Stimulated activated naive CD4-positive, alpha-beta T cell (primary cell): ENCODE results near the gene PHACTR3.
"Not testable (repeated sequence)": the region's sequence is repeated elsewhere in the genome, so short reads cannot be mapped to it uniquely, and the experiment has no call there.

ENCODE experiments used
- DNase-seq, 6 experiments: peaks; one replicate each; lab custom pipeline; 2025; lab: John Stamatoyannopoulos, UW

PHACTR3 gene

GRCh38 chr20:59603781-59604541, at the start of gene PHACTR3:
PHACTR3 (plus strand) TSS chr20:59604540; CDS start chr20:59605015, 475 bp downstream.
- DNase-seq: no peak

DNA sequence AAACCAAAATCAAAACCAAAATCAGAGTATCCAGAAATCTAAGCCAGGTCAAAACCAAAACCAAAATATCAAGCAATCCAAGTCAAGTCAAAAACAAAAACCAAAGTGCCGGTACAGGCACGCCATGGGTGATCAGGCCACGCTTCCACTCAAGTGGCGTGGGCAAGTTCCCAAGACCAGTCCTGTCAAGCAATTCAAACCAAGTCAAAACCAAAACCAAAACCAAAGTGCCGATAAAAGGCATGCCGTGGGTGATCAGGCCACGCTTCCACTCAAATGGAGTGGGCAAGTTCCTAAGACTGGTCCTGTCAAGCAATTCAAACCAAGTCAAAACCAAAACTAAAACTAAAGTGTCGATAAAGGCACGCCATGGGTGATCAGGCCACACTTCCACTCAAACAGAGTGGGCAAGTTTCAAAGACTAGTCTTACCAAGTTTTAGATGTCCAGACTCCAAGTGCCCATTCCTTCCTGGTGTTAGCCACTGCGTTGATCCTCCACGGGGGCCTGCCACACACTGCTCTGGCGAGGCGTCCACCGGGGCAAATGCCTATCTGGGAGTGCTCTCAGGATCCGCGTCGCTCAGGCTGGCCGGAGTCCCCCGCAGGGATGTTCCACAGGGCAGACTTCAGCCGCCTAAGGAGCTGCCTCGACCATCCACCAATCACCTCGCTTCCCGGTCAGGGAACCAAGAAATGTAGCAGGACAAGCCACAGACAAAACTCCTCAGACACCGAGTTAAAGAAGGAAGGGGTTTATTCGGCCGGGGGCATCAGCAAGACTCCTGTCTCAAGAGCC, 46.4 kb upstream of the PHACTR3 start:
- DNase-seq: not testable (repeated sequence)

DNA sequence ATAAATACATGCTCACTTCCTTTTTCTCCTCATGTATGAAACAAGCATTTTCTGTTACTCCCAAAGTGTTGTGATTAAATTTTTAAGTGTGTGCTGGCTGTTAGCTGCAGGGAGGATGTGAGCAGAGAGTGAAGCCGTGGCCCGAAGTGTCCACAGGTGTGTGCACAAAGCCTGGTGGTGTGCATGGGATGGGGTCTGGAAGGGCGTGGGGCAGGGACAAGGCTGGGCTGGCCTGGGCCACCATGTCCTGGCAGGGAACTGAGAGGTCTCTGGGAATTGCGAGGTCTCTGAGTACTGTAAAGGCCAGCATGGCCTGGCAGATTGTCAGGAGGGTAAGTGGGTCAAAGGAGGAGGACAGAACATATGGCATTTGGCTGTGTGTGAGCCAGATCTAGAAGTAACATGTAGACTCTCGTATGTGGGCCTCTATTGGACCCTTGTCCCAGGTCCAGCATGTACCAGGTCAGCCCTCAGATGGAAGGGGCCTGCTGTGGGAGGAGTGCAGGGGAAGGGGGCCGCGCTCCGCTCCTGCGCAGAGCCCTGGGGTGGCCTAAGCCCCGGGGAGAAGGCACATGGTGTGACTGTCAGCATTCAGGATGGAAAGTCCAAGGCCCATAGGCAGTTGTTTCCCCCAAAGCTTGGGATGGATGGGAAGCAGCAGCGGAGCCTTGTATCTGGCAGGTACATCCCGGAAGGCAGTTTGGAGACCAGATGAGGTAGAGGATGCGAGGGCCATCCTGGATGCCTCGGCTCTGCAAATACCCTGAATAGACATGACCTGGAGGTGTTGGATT, 45.1 kb upstream of the PHACTR3 start:
- no peak for DNase-seq

- no peak for DNase-seq
Observed at GRCh38 chr20:59559863-59560262, 44.5 kb upstream of the PHACTR3 start.

- no peak for DNase-seq
Observed at GRCh38 chr20:59560588-59561227, 43.6 kb upstream of the PHACTR3 start.

DNA sequence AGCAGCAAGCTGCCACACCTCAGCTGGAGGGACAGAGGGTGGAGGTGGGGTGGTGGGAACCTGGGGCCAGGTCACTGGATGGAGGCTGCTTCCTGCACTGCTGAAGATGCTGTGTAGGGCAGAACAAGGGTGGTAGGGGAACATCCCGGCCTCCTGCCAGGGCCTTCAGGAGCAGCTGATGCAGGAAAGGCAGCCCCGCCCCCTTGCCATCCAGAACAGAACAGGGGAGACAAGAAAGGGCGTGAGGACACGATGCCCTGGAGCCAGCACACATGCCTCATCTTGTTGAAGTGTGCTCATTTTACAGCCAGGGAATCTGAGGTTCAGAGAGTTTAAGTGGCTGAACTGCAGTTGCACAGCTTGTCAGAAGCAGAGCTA, 43.1 kb upstream of the PHACTR3 start:
- no peak for DNase-seq

GRCh38 chr20:59561614-59562277, 42.6 kb upstream of the PHACTR3 start:
- no peak for DNase-seq

GRCh38 chr20:59564171-59564570, 40.2 kb upstream of the PHACTR3 start:
- DNase-seq: no peak

GRCh38 chr20:59564943-59565342, 39.4 kb upstream of the PHACTR3 start:
- DNase-seq: no peak

GRCh38 chr20:59565768-59566461, 38.4 kb upstream of the PHACTR3 start:
- no peak for DNase-seq

GRCh38 chr20:59566631-59567524, 37.5 kb upstream of the PHACTR3 start:
- no peak for DNase-seq

- DNase-seq: no peak
Observed at GRCh38 chr20:59567585-59568508, 36.5 kb upstream of the PHACTR3 start.

DNA sequence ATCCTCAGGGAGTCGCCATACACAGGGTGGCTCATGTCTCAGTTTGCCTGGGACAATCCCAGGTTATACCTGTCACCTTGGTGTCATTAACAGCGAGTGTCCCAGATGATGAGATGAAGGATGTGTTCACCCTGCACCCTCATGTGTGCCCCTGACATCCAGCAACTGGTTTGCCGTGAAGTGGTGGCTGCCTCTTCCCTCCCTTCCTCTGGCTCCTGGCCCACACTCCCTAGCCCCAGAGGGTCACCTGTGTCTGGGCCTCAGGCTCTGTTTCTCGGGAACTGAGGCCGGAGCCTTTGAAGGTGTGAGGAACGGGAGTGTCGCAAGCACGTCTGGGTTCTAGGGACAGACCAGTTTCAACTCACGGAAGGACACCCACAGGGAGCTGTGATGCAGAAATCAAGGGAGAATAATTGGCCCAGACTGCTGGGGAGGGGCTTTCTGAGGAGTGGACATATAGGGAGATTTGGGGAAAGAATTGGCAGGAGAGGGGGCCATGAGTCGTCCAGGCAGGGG, 35.8 kb upstream of the PHACTR3 start:
- no peak for DNase-seq

DNA sequence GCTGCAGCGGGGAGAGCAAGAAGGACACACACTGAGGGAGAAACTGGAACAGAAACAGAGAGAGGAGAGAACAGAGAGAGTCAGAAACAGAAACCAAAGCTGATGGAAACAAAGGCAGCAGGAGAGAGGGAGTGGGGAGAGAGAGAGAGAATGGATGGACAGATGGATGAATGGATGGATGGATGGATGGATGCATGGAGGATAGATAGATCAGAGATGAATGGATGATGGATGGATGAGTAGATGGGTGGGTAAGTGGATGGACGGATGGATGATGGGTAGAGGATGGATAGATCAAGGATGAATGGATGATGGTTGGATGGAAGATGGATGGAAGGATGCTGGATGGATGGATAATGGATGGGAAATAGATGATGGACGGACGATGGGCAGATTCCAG, 35.0 kb upstream of the PHACTR3 start:
- no peak for DNase-seq

- no peak for DNase-seq
Observed at GRCh38 chr20:59571151-59571550, 33.2 kb upstream of the PHACTR3 start.

DNA sequence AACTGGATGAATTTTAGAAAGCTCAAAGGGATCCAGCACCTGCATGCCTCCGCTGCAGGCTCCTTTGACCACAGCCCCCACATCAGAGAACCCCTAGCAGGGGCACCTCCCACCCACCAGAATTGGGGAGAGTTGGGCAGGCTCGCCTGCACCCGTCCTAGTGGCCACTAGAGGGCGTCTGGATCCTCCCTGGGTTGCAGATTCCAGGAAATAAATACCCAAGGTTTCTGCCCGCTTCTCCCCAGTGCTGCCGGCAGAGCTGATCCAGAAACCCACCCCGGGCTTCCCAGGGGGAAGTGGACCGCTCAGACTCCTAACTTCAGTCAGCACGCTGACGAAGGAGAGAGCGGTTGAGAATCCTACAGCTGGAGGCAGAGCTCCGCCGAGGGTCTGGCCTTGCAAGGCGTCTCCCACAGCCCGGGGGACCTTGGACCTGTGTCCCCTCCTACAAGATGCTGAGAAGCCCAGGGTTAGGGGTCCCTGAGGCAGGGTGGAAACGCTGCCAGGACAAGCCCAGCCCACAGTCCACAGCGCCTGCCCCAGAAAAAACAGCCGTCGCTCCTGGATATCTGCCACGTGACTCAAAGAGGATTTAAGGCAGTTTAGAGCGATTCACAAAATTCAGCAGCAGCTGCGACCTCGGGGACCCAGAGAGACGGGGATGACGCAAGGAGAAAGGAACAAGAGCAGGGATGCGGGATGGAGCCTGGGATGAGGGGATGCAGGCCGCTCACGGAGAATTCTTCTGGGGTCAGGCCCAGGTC, 32.6 kb upstream of the PHACTR3 start:
- peak in 5 of 6 experiments; percentile 6 to 58 (median 39) for DNase-seq

GRCh38 chr20:59572515-59572914, 31.8 kb upstream of the PHACTR3 start:
- no peak for DNase-seq

DNA sequence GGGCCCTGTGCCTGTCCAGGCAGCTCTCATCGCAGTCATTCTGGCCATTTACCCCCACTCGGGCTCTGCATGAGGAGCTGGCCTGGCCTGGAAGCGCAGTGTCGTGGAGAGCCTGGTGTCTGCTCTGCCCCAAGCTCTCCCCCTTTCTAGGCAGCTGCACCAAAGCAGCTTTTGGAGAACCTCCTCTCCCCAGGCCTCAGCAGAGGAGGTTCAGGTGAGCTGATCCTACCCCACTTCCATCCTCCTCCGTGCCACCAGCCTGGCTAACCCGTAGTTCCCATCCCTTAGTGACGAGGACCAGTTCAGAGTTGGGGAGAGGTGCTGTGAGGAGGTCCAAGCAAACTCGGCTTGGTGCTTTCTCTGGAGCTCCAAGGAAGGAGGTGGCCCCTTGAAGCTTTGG, 30.5 kb upstream of the PHACTR3 start:
- no peak for DNase-seq
